Measurements from ENCODE around the gene RYR2.
A peak's percentile ranks its signal among the peaks of the same experiment; 100 is the strongest.

RYR2 gene

DNA sequence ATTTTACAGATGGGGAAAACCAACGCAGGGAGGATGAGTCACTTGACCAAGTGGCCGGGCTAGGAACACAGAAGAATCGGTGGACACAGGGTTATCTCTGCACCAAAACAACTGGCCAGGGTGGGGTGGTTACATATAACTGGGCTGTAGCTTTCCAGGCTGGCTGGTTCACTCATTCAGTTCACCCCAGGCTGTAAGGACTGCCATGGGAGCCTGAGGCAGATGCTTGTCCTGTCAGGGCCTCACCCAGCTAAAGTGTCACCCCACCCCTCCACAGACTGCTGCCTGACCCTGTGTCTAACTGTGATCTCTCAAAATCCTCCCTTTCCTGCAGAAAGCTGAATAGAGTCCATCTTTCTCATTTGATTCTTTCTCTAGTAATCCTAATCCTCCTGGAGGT, 387.3 kb downstream of the RYR2 start:
- Histone ChIP-seq H3K4me2 (no peak overlapping the region), H3K27me3 (no peaks in the 10 kb centered on the region), H3K9ac (no peak overlapping the region), H3K4me3 (no peak overlapping the region), H3K27ac (no peak overlapping the region), H4K20me1 (no peaks in the 10 kb centered on the region), H3K4me1 (no peaks in the 10 kb centered on the region), H3K36me3 (no peaks in the 10 kb centered on the region), H3K9me3 (replicated peaks in 1 of 11) (no peaks in the 10 kb centered on the region)
- no peak for TF ChIP-seq Cebpa-rat (IDR thresholded peaks at IDR 0.05)

GRCh38 chr1:237431448-237431847, 389.5 kb downstream of the RYR2 start:
- H3K4me3 ChIP-seq: no peak overlapping the region
- no peaks in the 10 kb centered on the region for H4K20me1 ChIP-seq
- H3K4me2 ChIP-seq: no peak overlapping the region
- H3K27ac ChIP-seq: no peak overlapping the region
- no peaks in the 10 kb centered on the region for H3K4me1 ChIP-seq
- no peaks in the 10 kb centered on the region for H3K27me3 ChIP-seq
- H3K9me3 ChIP-seq (replicated peaks in 1 of 11): no peaks in the 10 kb centered on the region
- no peaks in the 10 kb centered on the region for H3K36me3 ChIP-seq
- H3K9ac ChIP-seq: no peak overlapping the region
- TF ChIP-seq Cebpa-rat (IDR thresholded peaks at IDR 0.05): no peak

DNA sequence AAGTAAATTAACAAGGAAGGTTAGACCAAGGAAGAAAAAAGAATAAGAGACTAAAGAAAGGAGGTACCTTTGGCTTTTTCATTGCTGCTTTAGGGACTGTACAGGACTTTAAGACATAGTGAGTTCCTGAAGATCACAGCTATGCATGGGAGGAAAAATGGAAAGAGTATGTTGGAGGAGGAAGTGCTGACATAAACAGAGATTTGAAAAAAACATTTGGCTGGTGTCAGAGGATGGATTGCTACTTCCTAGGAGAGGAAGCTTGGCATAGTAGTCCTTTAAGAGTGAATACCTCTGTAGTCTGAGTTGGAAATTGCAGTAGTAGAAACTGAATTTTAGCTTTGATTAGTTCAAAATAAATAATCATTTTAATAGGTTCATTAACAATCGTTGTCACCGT, 398.4 kb downstream of the RYR2 start:
- H4K20me1 ChIP-seq: no peaks in the 10 kb centered on the region

GRCh38 chr1:237444120-237444790, 402.3 kb downstream of the RYR2 start:
- Histone ChIP-seq H3K4me2 (peak overlapping the region; percentile 18 to 52 (median 28); a peak in 13 of 22 replicates), H3K9ac (no peak overlapping the region), H3K27ac (no peak overlapping the region), H3K9me3 (replicated peaks in 1 of 11) (no peaks in the 10 kb centered on the region), H3K4me1 (peaks cover 0 to 15% (median 12%) of the 10 kb centered on the region in 10 experiments; a peak in 18 of 20 replicates), H3K36me3 (no peaks in the 10 kb centered on the region), H3K27me3 (no peaks in the 10 kb centered on the region), H3K4me3 (no peak overlapping the region), H4K20me1 (no peaks in the 10 kb centered on the region)
- no peak for TF ChIP-seq Cebpa-rat (IDR thresholded peaks at IDR 0.05)

More for the DNA sequence above, 398.4 kb downstream of the RYR2 start:
- TF ChIP-seq Cebpa-rat (IDR thresholded peaks at IDR 0.05): no peak
- Histone ChIP-seq H3K27me3 (no peaks in the 10 kb centered on the region), H3K9me3 (replicated peaks in 1 of 11) (no peaks in the 10 kb centered on the region), H3K27ac (no peak overlapping the region), H3K4me1 (peaks cover 0 to 15% (median 12%) of the 10 kb centered on the region in 10 experiments; a peak in 18 of 20 replicates), H3K4me2 (no peak overlapping the region), H3K36me3 (no peaks in the 10 kb centered on the region), H3K4me3 (no peak overlapping the region), H3K9ac (no peak overlapping the region)

- Histone ChIP-seq H3K36me3 (no peaks in the 10 kb centered on the region), H3K27ac (no peak overlapping the region), H3K9me3 (replicated peaks in 1 of 11) (no peaks in the 10 kb centered on the region), H3K4me2 (no peak overlapping the region), H3K9ac (no peak overlapping the region), H3K4me1 (peaks cover 0 to 15% (median 12%) of the 10 kb centered on the region in 10 experiments; a peak in 18 of 20 replicates), H3K4me3 (no peak overlapping the region), H3K27me3 (no peaks in the 10 kb centered on the region), H4K20me1 (no peaks in the 10 kb centered on the region)
- TF ChIP-seq Cebpa-rat (IDR thresholded peaks at IDR 0.05): no peak
Observed at GRCh38 chr1:237448042-237448441, 406.1 kb downstream of the RYR2 start.

DNA sequence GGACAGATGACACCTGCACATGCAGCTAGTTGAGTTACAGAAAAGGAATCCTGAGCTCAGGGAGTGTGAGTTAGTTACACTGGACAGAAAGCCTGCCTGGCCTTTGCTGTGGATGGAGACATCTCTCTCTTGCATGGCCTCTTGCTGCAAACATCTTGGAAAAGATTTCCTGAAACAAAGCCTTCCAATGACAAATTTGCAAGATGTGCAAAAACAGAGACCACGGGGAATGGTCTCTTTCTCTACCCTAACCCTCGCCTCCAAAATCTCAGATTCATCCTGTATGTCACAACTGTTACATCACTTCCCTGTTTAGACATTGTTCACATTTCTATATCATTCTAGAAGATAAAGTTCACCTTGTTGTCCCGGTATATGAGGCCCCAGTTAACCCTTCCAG, 415.6 kb downstream of the RYR2 start:
- Histone ChIP-seq H3K27me3 (no peaks in the 10 kb centered on the region), H3K9me3 (replicated peaks in 1 of 11) (peaks cover 0 to 13% (median 0%) of the 10 kb centered on the region in 11 experiments; a peak in 9 of 22 replicates), H3K4me1 (no peaks in the 10 kb centered on the region), H3K27ac (no peak overlapping the region), H3K36me3 (no peaks in the 10 kb centered on the region), H3K9ac (no peak overlapping the region), H3K4me2 (no peak overlapping the region), H4K20me1 (no peaks in the 10 kb centered on the region), H3K4me3 (no peak overlapping the region)
- no peak for TF ChIP-seq Cebpa-rat (IDR thresholded peaks at IDR 0.05)

GRCh38 chr1:237467320-237467719, 425.3 kb downstream of the RYR2 start:
- H3K9ac ChIP-seq: no peak overlapping the region
- H4K20me1 ChIP-seq: no peaks in the 10 kb centered on the region
- no peaks in the 10 kb centered on the region for H3K36me3 ChIP-seq
- H3K27me3 ChIP-seq: no peaks in the 10 kb centered on the region
- no peak overlapping the region for H3K4me2 ChIP-seq
- H3K9me3 ChIP-seq (replicated peaks in 1 of 11): peaks cover 0 to 7% (median 0%) of the 10 kb centered on the region in 11 experiments; a peak in 3 of 22 replicates
- H3K4me3 ChIP-seq: no peak overlapping the region
- no peaks in the 10 kb centered on the region for H3K4me1 ChIP-seq
- no peak for TF ChIP-seq Cebpa-rat (IDR thresholded peaks at IDR 0.05)
- no peak overlapping the region for H3K27ac ChIP-seq

DNA sequence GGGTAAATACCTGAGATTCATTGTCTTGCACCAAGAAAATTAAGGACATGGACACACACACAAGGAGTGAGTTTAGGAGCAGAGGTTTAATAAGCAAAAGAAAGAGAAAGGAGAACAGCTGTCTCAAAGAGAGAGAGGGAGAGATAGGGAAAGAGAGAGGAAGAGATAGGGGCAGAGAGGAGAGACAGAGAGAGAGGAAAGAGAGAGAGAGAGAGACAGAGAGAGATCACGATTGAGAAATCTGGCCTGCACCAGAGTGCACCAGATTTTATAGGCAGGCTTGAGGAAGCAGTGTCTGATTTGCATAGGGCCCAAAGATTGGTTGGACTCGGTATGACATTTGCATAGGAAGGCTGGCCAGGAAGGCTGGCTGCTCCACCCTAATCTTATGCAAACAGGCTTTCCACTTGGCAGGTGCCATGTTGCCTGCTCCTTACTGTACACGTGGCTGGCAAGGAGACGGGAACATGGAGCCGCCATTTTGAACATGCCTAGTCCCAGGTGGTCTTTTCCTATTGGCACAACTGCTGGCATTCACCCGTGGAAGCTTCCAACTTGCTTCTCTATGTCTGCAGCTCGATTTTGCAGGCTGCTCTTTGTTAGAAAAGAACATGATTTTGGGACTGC, 428.8 kb downstream of the RYR2 start:
- Histone ChIP-seq H3K4me1 (no peaks in the 10 kb centered on the region), H4K20me1 (no peaks in the 10 kb centered on the region), H3K27me3 (no peaks in the 10 kb centered on the region), H3K27ac (no peak overlapping the region), H3K9me3 (replicated peaks in 1 of 11) (peaks cover 0 to 7% (median 0%) of the 10 kb centered on the region in 11 experiments; a peak in 3 of 22 replicates), H3K36me3 (no peaks in the 10 kb centered on the region), H3K4me2 (no peak overlapping the region), H3K4me3 (no peak overlapping the region), H3K9ac (no peak overlapping the region)
- no peak for TF ChIP-seq Cebpa-rat (IDR thresholded peaks at IDR 0.05)

DNA sequence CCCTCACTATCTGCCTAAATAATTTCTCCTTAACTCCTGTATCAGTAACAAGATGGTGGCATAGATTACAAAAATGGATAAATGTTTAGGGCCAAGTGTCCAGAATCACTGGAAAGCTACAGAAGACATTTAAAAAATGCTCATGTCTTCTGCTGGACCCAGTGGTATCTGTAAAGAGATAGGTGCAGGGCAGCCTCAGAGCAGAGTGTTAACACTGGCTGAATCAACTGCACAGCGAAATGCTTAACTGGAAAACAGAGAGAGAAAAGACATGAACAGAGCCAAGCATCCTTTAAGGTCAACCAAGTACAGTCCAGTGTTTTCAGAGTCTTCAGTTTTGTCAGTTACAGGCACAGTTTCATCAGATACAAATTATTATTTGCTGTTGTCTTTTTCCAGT, 429.4 kb downstream of the RYR2 start:
- H3K27ac ChIP-seq: no peak overlapping the region
- H3K9me3 ChIP-seq (replicated peaks in 1 of 11): peaks cover 0 to 7% (median 0%) of the 10 kb centered on the region in 11 experiments; a peak in 3 of 22 replicates
- no peak overlapping the region for H3K9ac ChIP-seq
- H3K27me3 ChIP-seq: no peaks in the 10 kb centered on the region
- no peak overlapping the region for H3K4me3 ChIP-seq
- no peak overlapping the region for H3K4me2 ChIP-seq
- H4K20me1 ChIP-seq: no peaks in the 10 kb centered on the region
- no peaks in the 10 kb centered on the region for H3K36me3 ChIP-seq
- H3K4me1 ChIP-seq: no peaks in the 10 kb centered on the region
- no peak for TF ChIP-seq Cebpa-rat (IDR thresholded peaks at IDR 0.05)

GRCh38 chr1:237471956-237472355, 430.0 kb downstream of the RYR2 start:
- Histone ChIP-seq H3K9me3 (replicated peaks in 1 of 11) (peaks cover 0 to 7% (median 0%) of the 10 kb centered on the region in 11 experiments; a peak in 3 of 22 replicates), H3K4me3 (no peak overlapping the region), H3K4me1 (no peaks in the 10 kb centered on the region), H3K9ac (no peak overlapping the region), H4K20me1 (no peaks in the 10 kb centered on the region), H3K27ac (no peak overlapping the region), H3K4me2 (no peak overlapping the region), H3K36me3 (no peaks in the 10 kb centered on the region), H3K27me3 (no peaks in the 10 kb centered on the region)
- TF ChIP-seq Cebpa-rat (IDR thresholded peaks at IDR 0.05): no peak

Data from BLaER1 treated with 17β-estradiol and CSF1 and Interleukin-3, amounts not matched to agents 10 nM and 100 nM (cell line).